ENCODE results near the gene MAP2K1.
"Not testable (repeated sequence)": the region's sequence is repeated elsewhere in the genome, so short reads cannot be mapped to it uniquely, and the experiment has no call there.

The MAP2K1 gene

GRCh38 chr15:66496951-66497501 lies 110.3 kb downstream of the MAP2K1 start:
- in situ Hi-C loops (cut with MboI; ENCODE audit: low pct_unique_long_range_greater_than_20kb, low sequenced_read_pairs), result no loop called here
- no peak for DNase-seq

GRCh38 chr15:66497502-66498455 lies 111.1 kb downstream of the MAP2K1 start, which contains the start of gene SNAPC5:
Gene SNAPC5 (minus strand): TSS chr15:66497762. CDS start chr15:66497731, 31 bp downstream.
- in situ Hi-C loops (cut with MboI; ENCODE audit: low pct_unique_long_range_greater_than_20kb, low sequenced_read_pairs), result no loop called here
- peak; percentile 100 for DNase-seq

DNA sequence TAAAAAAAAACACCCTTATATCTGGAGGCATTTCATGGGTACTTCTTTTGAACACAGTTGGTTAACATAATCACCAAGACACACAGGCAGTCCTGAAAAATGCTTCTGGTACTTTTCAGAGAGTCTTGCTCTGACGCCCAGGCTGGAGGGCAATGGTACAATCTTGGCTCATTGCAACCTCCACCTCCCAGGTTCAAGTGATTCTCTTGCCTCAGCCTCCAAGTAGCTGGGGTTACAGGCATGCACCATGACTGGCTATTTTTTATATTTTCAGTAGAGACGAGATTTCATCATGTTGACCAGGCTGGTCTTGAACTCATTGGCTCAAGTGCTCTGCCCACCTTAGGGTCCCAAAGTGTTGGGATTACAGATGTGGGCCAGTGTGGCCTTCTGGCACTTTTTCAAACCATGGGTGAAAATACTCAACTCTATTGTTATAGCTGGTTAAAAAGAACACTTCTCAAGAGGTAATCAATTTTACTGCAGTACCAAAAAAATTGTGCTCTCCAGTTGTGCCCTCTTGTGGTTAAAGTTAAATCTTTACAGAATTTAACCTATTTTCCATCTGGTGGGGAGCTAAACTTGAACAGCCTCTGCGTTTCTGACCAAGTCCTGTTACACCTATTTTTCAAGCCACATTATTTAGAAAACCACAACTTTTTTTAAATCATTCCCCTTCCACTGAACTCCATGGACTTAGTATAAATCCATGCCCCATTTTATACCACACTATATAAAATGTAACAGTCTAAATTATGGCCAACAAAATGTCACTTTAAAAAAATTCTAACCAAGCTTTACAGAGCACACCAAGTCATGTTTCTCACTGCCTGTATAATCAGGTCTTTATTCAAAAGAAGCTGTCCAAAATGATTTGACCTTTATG lies 112.0 kb downstream of the MAP2K1 start:
- peak; percentile 73 for DNase-seq
- in situ Hi-C loops (cut with MboI; ENCODE audit: low pct_unique_long_range_greater_than_20kb, low sequenced_read_pairs), result no loop called here

- in situ Hi-C loops (cut with MboI; ENCODE audit: low pct_unique_long_range_greater_than_20kb, low sequenced_read_pairs); DNase-seq: not testable (repeated sequence)
Observed at GRCh38 chr15:66500346-66500745, 113.6 kb downstream of the MAP2K1 start.

GRCh38 chr15:66502491-66502890 lies 115.8 kb downstream of the MAP2K1 start:
- in situ Hi-C loops (cut with MboI; ENCODE audit: low pct_unique_long_range_greater_than_20kb, low sequenced_read_pairs), result no loop called here
- DNase-seq, result no peak

GRCh38 chr15:66503041-66503648 lies 116.4 kb downstream of the MAP2K1 start:
- in situ Hi-C loops (cut with MboI; ENCODE audit: low pct_unique_long_range_greater_than_20kb, low sequenced_read_pairs); DNase-seq: not testable (repeated sequence)

- in situ Hi-C loops (cut with MboI; ENCODE audit: low pct_unique_long_range_greater_than_20kb, low sequenced_read_pairs), result no loop called here
- no peak for DNase-seq
Observed at GRCh38 chr15:66503780-66504562, 117.3 kb downstream of the MAP2K1 start.

DNA sequence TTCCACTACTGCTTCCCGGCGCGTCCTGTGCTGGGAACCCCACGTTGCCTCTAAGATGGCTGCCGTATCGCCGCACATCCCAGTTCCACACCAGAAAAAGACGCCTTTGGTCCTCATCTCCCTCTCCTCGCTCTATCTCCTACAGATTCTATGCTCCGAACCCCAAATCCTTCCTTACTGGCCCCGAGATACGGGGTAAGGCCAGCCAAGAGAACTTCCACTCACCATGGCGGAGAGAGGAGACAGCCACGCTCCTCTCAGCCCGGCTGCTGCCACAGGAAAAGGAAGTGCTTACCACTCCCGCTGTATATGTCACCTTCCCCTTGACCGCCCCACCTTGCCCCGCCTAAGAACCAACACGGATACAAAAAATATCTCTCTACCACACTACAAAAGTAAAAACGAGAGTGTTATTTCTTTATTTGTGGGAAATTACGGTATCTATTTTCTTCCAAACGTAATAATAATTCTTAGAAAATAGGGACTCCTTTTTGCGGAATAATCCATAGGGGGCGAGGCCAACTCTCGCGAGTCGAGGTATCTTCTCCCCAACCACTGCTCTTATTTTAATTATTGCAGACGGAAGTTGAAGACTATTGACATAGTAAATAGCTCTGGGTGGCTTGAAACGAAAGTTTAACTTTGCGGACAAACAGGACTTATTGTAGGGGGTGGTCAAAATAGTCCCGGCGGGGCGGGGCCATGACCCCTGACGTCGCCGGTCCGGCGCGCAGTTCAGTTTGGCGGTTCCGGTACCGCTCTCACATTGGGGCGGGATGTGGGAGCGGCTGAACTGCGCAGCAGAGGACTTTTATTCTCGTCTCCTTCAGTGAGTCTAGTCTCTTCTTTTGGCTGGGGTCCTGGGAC lies 118.1 kb downstream of the MAP2K1 start, which contains the start of the genes RPL4 and ZWILCH:
RPL4 (minus strand) TSS at position 293 of the 867 bp plus-strand sequence; CDS start at position 228, 65 bp downstream.
ZWILCH (plus strand) TSS at position 764 of the 867 bp plus-strand sequence; CDS start at position 777, 13 bp downstream.
- peak; percentile 96 for DNase-seq
- in situ Hi-C loops (cut with MboI; ENCODE audit: low pct_unique_long_range_greater_than_20kb, low sequenced_read_pairs), result no loop called here

DNA sequence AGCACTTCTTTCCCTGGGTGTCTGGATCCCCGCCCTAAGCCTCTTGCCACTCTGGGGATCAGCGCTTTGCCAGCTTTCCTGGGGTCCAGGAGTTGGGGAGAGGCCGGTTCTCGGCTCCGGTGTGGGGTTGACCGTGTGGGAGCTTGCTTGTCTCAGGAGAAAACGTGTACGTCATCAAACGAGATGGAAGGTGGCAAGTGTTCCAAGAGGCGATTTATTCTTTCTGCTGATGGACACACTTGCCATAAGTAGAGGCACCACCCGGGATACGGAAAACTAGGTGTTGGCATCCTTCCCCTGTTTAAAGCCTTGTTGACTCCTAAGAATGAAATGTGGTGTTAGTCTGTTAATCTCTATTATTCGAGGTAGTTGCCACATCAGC lies 118.7 kb downstream of the MAP2K1 start:
- in situ Hi-C loops (cut with MboI; ENCODE audit: low pct_unique_long_range_greater_than_20kb, low sequenced_read_pairs), result no loop called here
- DNase-seq, result no peak

DNA sequence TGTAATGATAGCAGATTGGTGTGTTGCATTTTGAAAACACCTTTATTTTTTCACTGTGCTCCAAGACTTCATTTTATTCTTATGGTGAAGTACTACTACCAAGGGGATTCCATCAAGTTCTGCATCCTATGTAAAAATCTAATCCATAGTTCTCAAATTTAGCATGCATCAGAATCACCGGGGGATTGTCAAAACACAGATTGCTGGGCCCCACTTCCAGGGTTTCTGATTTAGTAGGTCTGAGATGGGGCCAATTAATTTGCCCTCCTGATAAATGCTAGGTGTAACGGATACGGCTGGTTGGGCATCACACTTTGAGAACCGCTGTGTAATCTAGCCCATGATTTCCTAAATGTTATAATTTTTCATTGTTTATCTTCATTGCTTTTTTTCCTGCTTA lies 119.1 kb downstream of the MAP2K1 start:
- in situ Hi-C loops (cut with MboI; ENCODE audit: low pct_unique_long_range_greater_than_20kb, low sequenced_read_pairs), result no loop called here
- DNase-seq, result no peak

DNA sequence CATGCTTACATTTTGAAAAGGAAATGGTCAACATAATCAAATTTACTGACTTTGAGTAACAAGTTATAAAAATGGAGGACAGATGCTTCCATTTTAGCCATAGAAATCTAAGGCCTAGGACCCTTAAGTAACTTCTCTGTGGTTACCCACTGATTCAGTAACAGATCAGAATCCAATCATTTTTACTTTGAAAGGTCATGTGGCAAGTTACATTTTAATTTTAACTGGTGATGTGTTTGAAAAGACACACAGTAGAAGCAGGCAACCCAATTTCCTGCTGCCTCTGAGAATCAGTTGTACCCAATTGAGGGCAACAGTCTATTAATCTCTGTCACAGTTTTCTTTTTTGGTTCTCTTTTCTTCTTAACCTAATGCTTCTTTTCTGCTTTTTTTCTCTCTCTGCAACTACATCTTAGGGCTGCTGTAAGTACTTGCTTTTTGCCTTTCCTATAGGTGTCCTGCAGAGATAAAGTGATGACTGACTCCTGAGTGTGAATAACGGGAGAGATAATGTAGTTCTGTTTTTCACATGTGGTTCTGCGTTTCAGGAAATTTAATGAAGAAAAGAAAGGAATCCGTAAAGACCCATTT lies 121.7 kb downstream of the MAP2K1 start:
- no peak for DNase-seq
- in situ Hi-C loops (cut with MboI; ENCODE audit: low pct_unique_long_range_greater_than_20kb, low sequenced_read_pairs), result no loop called here

DNA sequence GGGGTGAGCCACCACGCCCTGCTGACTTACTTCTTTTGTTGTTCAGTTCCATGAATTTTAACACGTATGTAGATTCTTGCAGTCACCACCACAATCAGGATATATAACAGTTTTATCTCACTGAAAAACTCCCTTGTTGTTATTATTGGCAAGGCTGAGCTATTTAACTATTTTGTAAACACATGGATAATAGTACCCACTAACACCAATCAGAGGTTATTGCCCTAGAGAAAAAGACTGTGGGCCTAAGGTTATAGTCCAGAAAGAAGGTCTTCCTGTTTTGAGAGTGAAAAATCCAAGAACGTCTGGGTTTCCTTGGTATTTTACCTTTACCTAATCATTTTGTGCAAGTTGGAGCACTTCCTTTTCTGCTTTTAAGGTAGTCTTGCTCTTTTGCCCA lies 127.9 kb downstream of the MAP2K1 start:
- DNase-seq, result no peak
- in situ Hi-C loops (cut with MboI; ENCODE audit: low pct_unique_long_range_greater_than_20kb, low sequenced_read_pairs), result no loop called here

GRCh38 chr15:66515901-66516322 lies 129.2 kb downstream of the MAP2K1 start:
- in situ Hi-C loops (cut with MboI; ENCODE audit: low pct_unique_long_range_greater_than_20kb, low sequenced_read_pairs), result no loop called here
- no peak for DNase-seq

- no peak for DNase-seq
- in situ Hi-C loops (cut with MboI; ENCODE audit: low pct_unique_long_range_greater_than_20kb, low sequenced_read_pairs), result no loop called here
Observed at GRCh38 chr15:66523926-66524325, 137.2 kb downstream of the MAP2K1 start.

DNA sequence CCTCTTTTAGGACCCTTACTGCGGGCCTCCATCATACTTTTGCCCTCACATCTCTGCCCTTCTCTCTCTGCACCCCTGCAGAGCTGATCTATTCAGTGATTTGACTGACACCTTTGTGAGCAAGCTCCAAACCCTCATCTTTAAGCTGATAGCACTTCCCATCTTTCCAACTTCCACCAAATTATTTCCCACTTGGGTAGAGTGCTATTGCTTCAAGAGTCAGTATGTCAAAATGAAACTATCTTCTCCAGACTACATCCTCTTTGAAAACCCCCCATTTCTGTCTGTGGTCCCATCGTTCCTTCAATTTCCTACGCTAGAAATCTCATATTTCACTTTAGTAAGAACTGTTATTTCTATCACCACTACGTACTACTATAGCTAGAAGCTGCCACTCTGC lies 138.1 kb downstream of the MAP2K1 start:
- no peak for DNase-seq
- in situ Hi-C loops (cut with MboI; ENCODE audit: low pct_unique_long_range_greater_than_20kb, low sequenced_read_pairs), result no loop called here

GRCh38 chr15:66535056-66535455 lies 148.3 kb downstream of the MAP2K1 start:
- no peak for DNase-seq
- in situ Hi-C loops (cut with MboI; ENCODE audit: low pct_unique_long_range_greater_than_20kb, low sequenced_read_pairs), result no loop called here
